NB4 (cell line): ENCODE results near the gene XPNPEP1.

Source experiments
- CTCF ChIP-seq: IDR thresholded peaks from one replicate; pipeline ENCODE4 v1.5.1; 2012; ENCODE audit warnings: low read depth, low read length
- MAX ChIP-seq: IDR thresholded peaks from 2 replicates; pipeline ENCODE4 v1.6.1; 2011; ENCODE audit warnings: low read depth, low read length

DNA sequence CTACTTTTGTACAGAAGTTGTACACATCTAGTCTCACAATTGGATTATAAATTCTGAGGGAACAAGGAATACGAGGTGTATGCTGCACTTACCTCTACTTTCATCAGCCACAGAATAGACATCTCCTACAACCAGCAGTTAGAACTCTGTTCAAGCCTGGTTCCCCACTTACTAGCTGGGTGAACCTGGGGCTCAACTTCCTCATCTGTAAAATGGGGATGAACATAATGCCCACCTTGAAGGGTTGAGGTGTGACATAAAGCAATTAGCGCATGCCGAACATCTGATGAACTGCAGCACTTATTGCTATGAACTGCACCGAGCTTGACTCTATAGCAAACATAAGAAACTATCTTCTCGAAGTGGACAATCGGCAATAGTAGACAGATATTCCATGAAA, 25.3 kb downstream of the XPNPEP1 start:
- TF ChIP-seq CTCF (no peak), MAX (no peak)
